Natural killer cell (primary cell): ENCODE results near the gene NABP1. TPM values are rescaled to one million over a fixed set of nuclear protein-coding genes. Genes with fewer than 3 reads are reported as not detected.

ENCODE experiments used
- ATAC-seq, 3 donors: fragments of 150-1000 bp in 2 of 3; fragments of 200-7000 bp in 1 of 3; cut with Tn5 transposase; 1 replicate in 1 of 3; 2 replicates in 2 of 3; pipeline ENCODE4 v1.10.0; 2021; ENCODE audit warnings: mild to moderate bottlenecking in 2 of 3, moderate library complexity in 2 of 3
- DNase-seq, 2 donors: peaks; one replicate each; pipeline versions ENCODE4 v3.0.0 to v3.0.0-alpha.2; 2013 to 2021; ENCODE audit warnings: mixed read lengths in 1 of 2
- H3K27ac ChIP-seq: one replicate; pipeline ENCODE4 v1.5.1; 2013; ENCODE audit warnings: mild to moderate bottlenecking, low read length
- H3K27me3 ChIP-seq: one replicate; pipeline ENCODE4 v1.6.1; 2013; ENCODE audit warnings: low read length; ENCODE audit not compliant: control insufficient read depth, insufficient read depth
- H3K36me3 ChIP-seq: one replicate; pipeline ENCODE4 v1.6.1; 2013; ENCODE audit warnings: low read length; ENCODE audit not compliant: control insufficient read depth, insufficient read depth
- H3K4me1 ChIP-seq: one replicate; pipeline ENCODE4 v1.6.1; 2013; ENCODE audit warnings: low read length; ENCODE audit not compliant: control insufficient read depth, insufficient read depth
- H3K4me3 ChIP-seq: one replicate; pipeline ENCODE4 v1.5.1; 2013; ENCODE audit warnings: low read length
- H3K9me3 ChIP-seq: one replicate; pipeline ENCODE4 v1.6.1; 2013; ENCODE audit warnings: low read length; ENCODE audit not compliant: control insufficient read depth, insufficient read depth
- H3K27ac Mint-ChIP-seq, 2 donors: one replicate each; pipeline ENCODE4 v1.8.0; 2022; ENCODE audit warnings: mild to moderate bottlenecking in 2 of 2, mixed read lengths in 2 of 2, moderate library complexity in 1 of 2
- H3K27me3 Mint-ChIP-seq, 2 donors: one replicate each; pipeline ENCODE4 v1.8.0; 2022; ENCODE audit warnings: low read depth in 2 of 2, mixed read lengths in 2 of 2
- H3K36me3 Mint-ChIP-seq: one replicate; pipeline ENCODE4 v1.8.0; 2022; ENCODE audit warnings: mixed read lengths
- H3K4me1 Mint-ChIP-seq, 2 donors: one replicate each; pipeline ENCODE4 v1.8.0; 2022; ENCODE audit warnings: mixed read lengths in 2 of 2
- H3K4me3 Mint-ChIP-seq: one replicate; pipeline ENCODE4 v1.8.0; 2022; ENCODE audit warnings: mild to moderate bottlenecking, moderate library complexity, mixed read lengths
- H3K9me3 Mint-ChIP-seq, 2 donors: one replicate each; pipeline ENCODE4 v1.8.0; 2022; ENCODE audit warnings: mixed read lengths in 2 of 2
- CTCF ChIP-seq: fragments of 200-600 bp; IDR thresholded peaks from one replicate; pipeline ENCODE4 v1.8.0; 2022; ENCODE audit warnings: antibody characterized with exemption
- WGBS: methylation state at CpG from one replicate; pipeline ENCODE4 v1.1.7; 2013; ENCODE audit warnings: missing lambda C conversion rate; ENCODE audit not compliant: insufficient coverage; 5-methylcytosine and 5-hydroxymethylcytosine counted together
- intact Hi-C: fragments of 100-400 bp; cut with micrococcal nuclease; formaldehyde crosslinking; loops from one replicate; pipeline ENCODE4 v1.14.2; 2022
- total RNA-seq, 4 donors: library from RNA; stranded (reverse); fragments of 120-200 nt in 1 of 4; gene quantifications; one replicate each; pipeline versions ENCODE4 v1.2.3 to v1.2.4, GENCODE V29; 2013 to 2022

Gene NABP1
- total RNA-seq, 3 donors from 2014 or later (not counting 1 experiment from before 2014, with no cell fraction given), result 44.5 to 52.2 (median 45.7) TPM

- Mint-ChIP-seq H3K27me3 (peaks cover 0 to 3% of the 10 kb centered on the region in 2 donors), H3K27ac (peak overlapping the region; percentile 45 to 80), H3K4me3 (no peak overlapping the region), H3K9me3 (no peaks in the 10 kb centered on the region), H3K4me1 (peaks cover 12 to 17% of the 10 kb centered on the region in 2 donors), H3K36me3 (peaks cover 7% of the 10 kb centered on the region)
- no peak for TF ChIP-seq CTCF
- H3K27me3 ChIP-seq, result no peaks in the 10 kb centered on the region
- 69% methylated on average over 2 of the region's 3 CpGs for WGBS
- H3K36me3 ChIP-seq, result peaks cover 30% of the 10 kb centered on the region
- H3K4me1 ChIP-seq, result no peaks in the 10 kb centered on the region
- ATAC-seq (no peak), DNase-seq (no peak)
- no peak overlapping the region for H3K27ac ChIP-seq
- H3K4me3 ChIP-seq, result no peak overlapping the region
- intact Hi-C loops, result loop anchor here (2.0 kb wide), 1 partner anchor 526 kb away; no protein-coding TSS in a partner anchor
- no peaks in the 10 kb centered on the region for H3K9me3 ChIP-seq
These were observed 12.4 kb downstream of the NABP1 start for GRCh38 chr2:191690327-191690726.

GRCh38 chr2:191691016-191691735, 13.2 kb downstream of the NABP1 start:
- Histone ChIP-seq H3K36me3 (peaks cover 22% of the 10 kb centered on the region), H3K27ac (no peak overlapping the region), H3K4me3 (no peak overlapping the region), H3K9me3 (no peaks in the 10 kb centered on the region), H3K27me3 (no peaks in the 10 kb centered on the region), H3K4me1 (no peaks in the 10 kb centered on the region)
- DNase-seq, result peak in 1 of 2 donors; percentile 85
- H3K4me3 Mint-ChIP-seq, result no peak overlapping the region
- H3K27ac Mint-ChIP-seq, result peak overlapping the region; percentile 44 to 80
- WGBS, result 22% methylated on average over 4 of the region's 5 CpGs
- no peaks in the 10 kb centered on the region for H3K9me3 Mint-ChIP-seq
- intact Hi-C loops, result loop anchor here (1.0 to 2.0 kb wide), 4 partner anchors 121 to 526 kb away; no protein-coding TSS in a partner anchor
- peaks cover 0 to 3% of the 10 kb centered on the region in 2 donors for H3K27me3 Mint-ChIP-seq
- peaks cover 5% of the 10 kb centered on the region for H3K36me3 Mint-ChIP-seq
- peak; percentile 83 for TF ChIP-seq CTCF
- peak; percentile 87 to 97 (median 90) for ATAC-seq
- H3K4me1 Mint-ChIP-seq, result peaks cover 7 to 17% of the 10 kb centered on the region in 2 donors

GRCh38 chr2:191691898-191692297, 14.0 kb downstream of the NABP1 start:
- 61% methylated on average over 3 of the region's 4 CpGs for WGBS
- peaks cover 5 to 17% of the 10 kb centered on the region in 2 donors for H3K4me1 Mint-ChIP-seq
- no peaks in the 10 kb centered on the region for H3K27me3 ChIP-seq
- H3K27ac ChIP-seq, result no peak overlapping the region
- peaks cover 0 to 3% of the 10 kb centered on the region in 2 donors for H3K27me3 Mint-ChIP-seq
- H3K36me3 Mint-ChIP-seq, result no peaks in the 10 kb centered on the region
- H3K4me1 ChIP-seq, result no peaks in the 10 kb centered on the region
- TF ChIP-seq CTCF, result no peak
- no peak overlapping the region for H3K27ac Mint-ChIP-seq
- intact Hi-C loops, result loop anchor here (1.0 to 2.0 kb wide), 4 partner anchors 122 to 527 kb away; no protein-coding TSS in a partner anchor
- peaks cover 15% of the 10 kb centered on the region for H3K36me3 ChIP-seq
- H3K4me3 Mint-ChIP-seq, result no peak overlapping the region
- DNase-seq (no peak), ATAC-seq (no peak)
- no peaks in the 10 kb centered on the region for H3K9me3 Mint-ChIP-seq
- H3K4me3 ChIP-seq, result no peak overlapping the region
- H3K9me3 ChIP-seq, result no peaks in the 10 kb centered on the region
